ENCODE data around the gene TMED1.
A peak's percentile ranks its signal among the peaks of the same experiment; 100 is the strongest.

The TMED1 gene

DNA sequence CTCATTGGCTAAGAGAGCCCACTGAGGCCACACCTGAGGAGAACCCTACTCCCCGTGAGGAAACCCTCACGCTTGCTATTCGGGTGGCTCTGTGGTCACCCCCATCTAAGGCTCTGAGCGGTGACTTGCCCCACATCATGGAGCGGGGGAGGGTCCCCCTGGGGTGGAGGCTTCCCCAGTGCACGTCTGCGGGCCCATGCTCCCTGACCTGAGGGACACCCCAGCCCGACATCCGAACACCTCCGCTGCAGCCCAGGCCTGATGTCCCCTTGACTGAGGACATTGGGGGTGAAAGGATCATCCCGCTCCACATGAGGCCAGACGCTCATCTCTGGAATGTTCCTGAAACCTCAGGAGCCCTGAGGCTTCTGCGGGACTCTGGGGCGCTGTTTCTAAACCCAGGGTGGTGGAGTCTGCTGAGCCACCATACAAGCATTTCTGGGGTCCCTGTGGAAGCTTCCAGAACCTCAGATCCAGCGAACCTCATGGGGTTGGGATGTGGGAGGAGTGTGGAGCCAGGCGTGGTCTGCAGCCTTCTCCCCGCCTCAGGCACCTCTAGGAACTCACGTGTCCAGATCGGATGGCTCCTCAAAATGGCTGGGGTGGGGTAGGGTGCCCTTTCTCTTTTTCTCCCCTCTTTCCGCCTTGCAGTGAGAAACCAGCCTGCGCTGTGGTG is 19.9 kb downstream of the TMED1 start:
- in situ Hi-C loops (cut with HindIII; ENCODE audit: low sequenced_read_pairs) = no loop called here
- DNase-seq (ENCODE audit: low read depth) = no peak
- no peak overlapping the region for H3K4me3 ChIP-seq (ENCODE audit: low read depth, low read length)
- no peak for TF ChIP-seq CTCF (IDR thresholded peaks at IDR 0.05; ENCODE audit: low read depth, low read length, missing control alignments)

- no peak overlapping the region for H3K4me3 ChIP-seq (ENCODE audit: low read depth, low read length)
- in situ Hi-C loops (cut with HindIII; ENCODE audit: low sequenced_read_pairs) = no loop called here
- no peak for TF ChIP-seq CTCF (IDR thresholded peaks at IDR 0.05; ENCODE audit: low read depth, low read length, missing control alignments)
- no peak for DNase-seq (ENCODE audit: low read depth)
These were observed 20.9 kb downstream of the TMED1 start for GRCh38 chr19:10815007-10815536.

DNA sequence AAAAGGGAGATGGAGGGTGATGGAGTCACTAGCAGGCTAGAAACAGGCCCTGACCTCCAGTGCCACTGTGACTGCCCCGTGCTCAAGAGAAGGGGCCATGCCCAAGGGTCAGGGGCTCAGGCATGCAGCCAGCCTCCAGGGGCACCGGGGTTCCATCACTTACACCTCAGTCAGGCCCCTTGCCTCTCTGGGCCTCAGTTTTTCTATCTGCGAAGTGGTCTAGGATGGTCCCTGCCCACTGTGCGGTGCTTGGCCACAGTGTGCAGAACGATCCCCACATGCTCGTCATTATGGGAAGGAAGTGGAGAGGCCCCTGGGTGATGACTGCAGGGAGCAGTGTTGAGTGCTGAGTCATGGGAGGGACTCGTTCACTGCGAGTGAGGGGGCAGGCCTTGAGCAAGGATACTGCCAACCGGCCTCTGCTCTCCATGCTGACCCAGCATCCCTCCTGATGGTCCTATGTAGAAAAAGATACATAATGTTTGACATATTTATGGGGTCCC is 23.1 kb downstream of the TMED1 start:
- in situ Hi-C loops (cut with HindIII; ENCODE audit: low sequenced_read_pairs) = no loop called here
- H3K4me3 ChIP-seq (ENCODE audit: low read depth, low read length) = no peak overlapping the region
- no peak for TF ChIP-seq CTCF (IDR thresholded peaks at IDR 0.05; ENCODE audit: low read depth, low read length, missing control alignments)
- peak; percentile 49 for DNase-seq (ENCODE audit: low read depth)

DNA sequence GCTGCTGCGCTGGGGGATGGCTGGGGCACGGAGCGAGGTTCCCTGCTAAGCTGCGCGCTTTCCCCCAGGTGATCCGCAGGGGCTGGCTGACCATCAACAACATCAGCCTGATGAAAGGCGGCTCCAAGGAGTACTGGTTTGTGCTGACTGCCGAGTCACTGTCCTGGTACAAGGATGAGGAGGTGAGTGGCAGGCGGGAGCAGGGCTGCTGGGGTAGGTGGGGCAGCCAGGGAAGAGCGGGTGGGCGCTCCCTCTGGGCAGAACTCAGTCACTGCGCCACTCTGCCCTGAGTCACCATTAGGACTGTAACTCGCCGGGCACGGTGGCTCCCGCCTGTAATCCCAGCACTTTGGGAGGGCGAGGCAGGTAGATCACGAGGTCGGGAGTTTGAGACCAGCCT is 23.8 kb downstream of the TMED1 start:
- no peak for TF ChIP-seq CTCF (IDR thresholded peaks at IDR 0.05; ENCODE audit: low read depth, low read length, missing control alignments)
- in situ Hi-C loops (cut with HindIII; ENCODE audit: low sequenced_read_pairs) = no loop called here
- no peak for DNase-seq (ENCODE audit: low read depth)
- H3K4me3 ChIP-seq (ENCODE audit: low read depth, low read length) = no peak overlapping the region

GRCh38 chr19:10811391-10812111 is 24.5 kb downstream of the TMED1 start:
- in situ Hi-C loops (cut with HindIII; ENCODE audit: low sequenced_read_pairs) = no loop called here
- no peak for TF ChIP-seq CTCF (IDR thresholded peaks at IDR 0.05; ENCODE audit: low read depth, low read length, missing control alignments)
- H3K4me3 ChIP-seq (ENCODE audit: low read depth, low read length) = no peak overlapping the region

GRCh38 chr19:10809651-10810285 is 26.2 kb downstream of the TMED1 start:
- H3K4me3 ChIP-seq (ENCODE audit: low read depth, low read length) = no peak overlapping the region
- in situ Hi-C loops (cut with HindIII; ENCODE audit: low sequenced_read_pairs) = no loop called here
- no peak for DNase-seq (ENCODE audit: low read depth)
- TF ChIP-seq CTCF (IDR thresholded peaks at IDR 0.05; ENCODE audit: low read depth, low read length, missing control alignments) = no peak

More at GRCh38 chr19:10811391-10812111, 24.5 kb downstream of the TMED1 start:
- DNase-seq (ENCODE audit: low read depth) = no peak

Measured in astrocyte of the cerebellum (primary cell).